ENCODE results near the gene MLEC.

DNA sequence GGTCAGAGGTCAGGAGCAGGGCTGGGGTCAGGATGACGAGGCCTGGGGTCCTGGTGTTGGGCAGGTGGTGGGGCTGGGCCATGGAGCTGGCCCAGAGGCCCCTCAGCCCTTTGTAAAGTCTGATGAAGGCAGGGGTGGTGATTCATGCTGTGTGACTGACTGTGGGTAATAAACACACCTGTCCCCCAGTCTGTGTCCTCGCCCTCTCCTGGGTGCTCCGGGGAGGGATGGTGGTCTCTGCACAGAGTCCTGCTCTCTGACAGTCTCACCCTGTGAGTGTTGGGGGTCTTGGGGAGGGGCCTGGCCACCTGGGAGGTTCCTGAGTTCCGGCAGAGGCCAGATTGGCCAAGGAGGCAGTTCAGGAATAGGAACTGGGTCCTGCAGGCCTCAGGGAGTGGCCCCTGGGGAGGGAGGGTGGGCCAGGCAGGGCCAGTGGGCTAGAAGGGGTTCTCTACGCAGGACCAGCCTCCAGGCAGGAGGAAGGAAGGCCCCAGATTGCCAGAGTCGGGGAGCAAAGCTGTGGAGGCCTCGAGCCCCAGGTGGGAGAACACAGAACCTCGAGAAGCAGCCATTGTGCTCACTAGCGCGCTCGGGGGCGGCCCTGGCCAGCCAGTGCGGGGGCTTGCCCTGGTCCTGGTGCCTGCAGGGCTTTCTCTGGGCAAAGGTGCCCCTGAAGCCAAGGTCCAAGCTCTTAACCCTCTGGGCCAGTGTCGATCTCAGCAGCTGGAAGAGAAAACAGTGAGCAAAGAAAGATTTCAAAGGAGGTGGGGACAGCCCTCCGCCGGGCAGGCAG, 53.1 kb downstream of the MLEC start:
- TF ChIP-seq, protein P1, sequence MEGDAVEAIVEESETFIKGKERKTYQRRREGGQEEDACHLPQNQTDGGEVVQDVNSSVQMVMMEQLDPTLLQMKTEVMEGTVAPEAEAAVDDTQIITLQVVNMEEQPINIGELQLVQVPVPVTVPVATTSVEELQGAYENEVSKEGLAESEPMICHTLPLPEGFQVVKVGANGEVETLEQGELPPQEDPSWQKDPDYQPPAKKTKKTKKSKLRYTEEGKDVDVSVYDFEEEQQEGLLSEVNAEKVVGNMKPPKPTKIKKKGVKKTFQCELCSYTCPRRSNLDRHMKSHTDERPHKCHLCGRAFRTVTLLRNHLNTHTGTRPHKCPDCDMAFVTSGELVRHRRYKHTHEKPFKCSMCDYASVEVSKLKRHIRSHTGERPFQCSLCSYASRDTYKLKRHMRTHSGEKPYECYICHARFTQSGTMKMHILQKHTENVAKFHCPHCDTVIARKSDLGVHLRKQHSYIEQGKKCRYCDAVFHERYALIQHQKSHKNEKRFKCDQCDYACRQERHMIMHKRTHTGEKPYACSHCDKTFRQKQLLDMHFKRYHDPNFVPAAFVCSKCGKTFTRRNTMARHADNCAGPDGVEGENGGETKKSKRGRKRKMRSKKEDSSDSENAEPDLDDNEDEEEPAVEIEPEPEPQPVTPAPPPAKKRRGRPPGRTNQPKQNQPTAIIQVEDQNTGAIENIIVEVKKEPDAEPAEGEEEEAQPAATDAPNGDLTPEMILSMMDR (IDR thresholded peaks at IDR 0.05; ENCODE audit: insufficient read depth, low read depth, low read length), result no peak
- no peak for TF ChIP-seq EZH2 (IDR thresholded peaks at IDR 0.05; ENCODE audit: insufficient read depth, low read length)
